ENCODE results near the gene TLNRD1. TPM values are rescaled to one million over a fixed set of nuclear protein-coding genes. Genes with fewer than 3 reads are reported as not detected.

TLNRD1 gene
- total RNA-seq, 1 experiment from 2014 or later = 21.4 TPM

DNA sequence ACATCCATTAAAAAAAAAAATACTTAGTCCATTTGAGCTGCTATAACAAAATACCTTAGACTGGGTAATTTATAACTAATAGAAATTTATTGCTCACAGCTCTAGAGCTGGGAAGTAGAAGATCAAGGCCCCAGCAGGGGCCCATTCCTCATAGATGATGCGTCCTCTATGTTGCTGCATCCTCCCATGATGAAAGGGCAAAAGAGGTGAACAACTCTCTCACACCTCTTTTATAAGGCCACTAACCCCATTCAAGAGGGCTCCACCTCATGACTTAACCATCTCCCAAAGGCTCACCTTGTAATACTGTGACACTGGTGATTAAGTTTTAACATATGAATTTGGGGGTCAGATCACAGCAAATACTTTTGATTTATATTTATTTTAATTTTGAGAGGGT is 3.0 kb upstream of the TLNRD1 start:
- DNase-seq (ENCODE audit: low read depth) = no peak
- in situ Hi-C loops (cut with HindIII; ENCODE audit: low pct_unique_long_range_greater_than_20kb, low sequenced_read_pairs) = no loop called here

DNA sequence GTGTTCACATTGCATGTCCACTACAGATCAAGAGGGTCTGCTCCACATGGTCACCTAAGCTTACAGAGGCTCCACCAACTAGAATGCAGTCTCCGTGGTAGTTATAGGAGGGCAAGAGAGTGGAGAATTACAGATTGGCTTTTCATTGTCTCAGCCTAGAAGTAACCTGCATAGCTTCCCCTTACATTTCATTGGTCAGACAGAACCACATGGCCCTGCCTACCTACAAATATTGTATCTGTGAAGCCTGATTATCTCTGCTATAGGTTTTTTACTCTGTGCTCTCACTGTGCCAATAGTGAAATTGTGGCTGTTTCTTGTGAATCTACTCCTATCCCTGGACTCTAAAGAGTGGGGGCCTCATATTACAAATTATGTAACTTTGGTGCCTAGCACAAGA is 2.5 kb upstream of the TLNRD1 start:
- in situ Hi-C loops (cut with HindIII; ENCODE audit: low pct_unique_long_range_greater_than_20kb, low sequenced_read_pairs) = no loop called here
- DNase-seq (ENCODE audit: low read depth) = no peak

DNA sequence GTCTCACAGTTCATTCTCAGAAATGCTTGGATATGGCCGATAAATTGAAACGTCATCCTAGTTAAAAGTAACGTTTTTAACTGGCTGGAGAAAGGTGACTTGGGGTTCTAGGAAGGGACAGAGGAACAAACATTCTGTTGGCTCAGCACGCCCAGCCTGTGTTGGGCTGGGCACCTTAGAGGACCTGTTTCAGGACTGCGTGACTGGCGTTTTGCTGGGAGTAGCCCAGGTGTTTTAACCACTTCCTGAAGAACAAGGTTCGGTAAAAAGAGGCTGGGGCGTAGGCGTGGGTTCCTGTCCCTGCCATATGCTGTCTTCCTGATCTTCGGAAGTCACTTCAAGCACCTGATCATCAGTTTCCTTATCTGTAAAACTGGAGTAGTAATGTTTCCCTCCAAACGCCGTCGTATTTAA is 1.1 kb upstream of the TLNRD1 start:
- in situ Hi-C loops (cut with HindIII; ENCODE audit: low pct_unique_long_range_greater_than_20kb, low sequenced_read_pairs) = no loop called here
- DNase-seq (ENCODE audit: low read depth) = no peak

DNA sequence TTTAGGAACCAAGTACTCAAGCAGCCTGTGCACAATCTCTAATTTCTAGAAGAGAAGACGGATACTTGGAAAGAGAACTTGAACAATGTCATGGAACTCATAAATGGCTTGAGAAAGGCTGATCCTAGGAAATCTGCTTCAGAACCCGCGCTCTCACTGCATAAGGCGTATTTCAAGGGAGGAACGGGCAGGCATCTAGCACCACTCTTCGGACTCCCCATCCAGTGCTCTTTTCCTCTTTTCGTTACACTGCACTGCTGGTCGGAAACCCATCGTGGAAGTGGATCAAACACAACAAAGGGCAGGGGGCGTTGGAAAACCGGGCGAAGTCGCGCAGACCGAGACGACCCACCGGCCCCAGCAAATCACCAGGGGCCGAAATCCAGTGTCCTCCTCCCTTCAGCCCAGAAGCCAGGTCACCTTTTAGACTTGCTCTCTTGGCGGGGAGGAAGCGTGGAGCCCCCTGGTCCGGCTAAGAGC is 539 bp upstream of the TLNRD1 start:
- no peak for DNase-seq (ENCODE audit: low read depth)
- in situ Hi-C loops (cut with HindIII; ENCODE audit: low pct_unique_long_range_greater_than_20kb, low sequenced_read_pairs) = no loop called here

DNA sequence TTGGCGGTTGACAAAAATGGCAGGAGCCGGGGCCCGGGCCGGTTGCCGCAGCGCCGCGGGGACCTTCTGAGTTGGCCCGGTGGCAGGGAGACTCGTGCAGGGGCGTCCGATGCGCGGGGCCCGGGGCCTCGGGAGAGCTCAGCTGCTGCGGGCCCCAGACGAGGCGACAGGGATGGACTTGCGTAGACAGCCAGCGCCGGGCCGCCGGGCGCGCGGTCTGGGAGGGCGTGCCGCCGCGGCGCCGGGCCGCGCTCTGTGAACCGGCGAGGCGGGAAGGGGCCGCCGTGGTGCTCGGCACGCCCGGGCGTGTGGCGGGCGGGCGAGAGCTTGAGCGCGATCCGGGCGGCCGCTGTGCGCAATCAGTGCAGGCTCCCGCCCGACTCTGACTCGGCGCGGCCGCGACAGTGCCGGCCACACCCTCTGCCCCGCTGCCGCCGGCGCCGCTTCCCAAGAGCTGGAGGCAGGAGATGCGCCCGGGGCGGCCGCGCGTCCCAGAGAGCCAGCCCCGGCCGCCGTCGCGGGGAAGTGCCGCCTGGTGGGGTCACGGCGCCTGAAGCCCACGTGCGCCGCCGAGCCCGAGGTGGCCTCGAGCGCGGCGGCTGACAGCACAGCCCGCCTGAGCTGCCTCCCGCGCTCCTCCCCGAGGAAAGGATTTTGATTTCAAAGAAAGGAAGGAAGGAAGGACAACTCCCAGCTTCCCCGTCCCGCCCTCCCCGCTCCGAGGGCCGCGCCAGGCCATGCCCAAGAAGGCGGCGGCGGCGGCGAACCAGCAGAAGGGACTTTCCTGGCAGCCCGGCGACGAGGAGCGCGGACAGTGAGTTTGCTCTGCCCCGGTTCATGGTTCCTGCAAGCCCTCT is 657 bp downstream of the TLNRD1 start:
- in situ Hi-C loops (cut with HindIII; ENCODE audit: low pct_unique_long_range_greater_than_20kb, low sequenced_read_pairs) = no loop called here
- peak; percentile 66 for DNase-seq (ENCODE audit: low read depth)

DNA sequence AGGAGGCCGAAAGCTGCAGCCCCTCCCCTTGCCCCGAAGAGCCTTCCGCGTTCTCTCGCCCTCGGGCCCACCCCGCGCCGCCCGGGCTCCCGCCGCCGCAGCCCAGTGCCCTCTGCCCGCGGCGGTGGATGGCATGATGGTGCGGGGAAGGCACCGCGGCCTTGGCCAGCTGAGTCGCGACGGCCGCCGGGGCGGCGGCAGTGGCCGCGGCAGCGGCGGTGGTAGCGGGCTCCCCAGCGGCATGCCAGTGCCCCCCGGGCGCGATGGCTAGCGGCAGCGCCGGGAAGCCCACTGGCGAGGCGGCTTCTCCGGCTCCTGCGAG is 1.2 kb downstream of the TLNRD1 start:
- in situ Hi-C loops (cut with HindIII; ENCODE audit: low pct_unique_long_range_greater_than_20kb, low sequenced_read_pairs) = no loop called here

DNA sequence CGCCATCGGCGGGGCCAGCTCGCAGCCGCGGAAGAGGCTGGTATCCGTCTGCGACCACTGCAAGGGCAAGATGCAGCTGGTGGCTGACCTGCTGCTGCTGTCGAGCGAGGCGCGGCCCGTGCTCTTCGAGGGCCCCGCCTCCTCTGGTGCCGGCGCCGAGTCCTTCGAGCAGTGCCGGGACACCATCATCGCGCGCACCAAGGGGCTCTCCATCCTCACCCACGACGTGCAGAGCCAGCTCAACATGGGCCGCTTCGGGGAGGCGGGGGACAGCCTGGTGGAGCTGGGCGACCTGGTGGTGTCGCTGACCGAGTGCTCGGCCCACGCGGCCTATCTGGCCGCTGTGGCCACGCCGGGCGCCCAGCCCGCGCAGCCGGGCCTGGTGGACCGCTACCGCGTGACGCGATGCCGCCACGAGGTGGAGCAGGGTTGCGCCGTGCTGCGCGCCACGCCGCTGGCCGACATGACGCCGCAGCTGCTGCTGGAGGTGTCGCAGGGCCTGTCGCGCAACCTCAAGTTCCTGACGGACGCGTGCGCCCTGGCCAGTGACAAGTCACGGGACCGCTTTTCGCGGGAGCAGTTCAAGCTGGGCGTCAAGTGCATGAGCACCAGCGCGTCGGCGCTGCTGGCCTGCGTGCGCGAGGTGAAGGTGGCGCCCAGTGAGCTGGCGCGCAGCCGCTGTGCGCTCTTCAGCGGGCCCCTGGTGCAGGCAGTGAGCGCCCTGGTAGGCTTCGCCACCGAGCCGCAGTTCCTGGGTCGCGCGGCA is 1.8 kb downstream of the TLNRD1 start:
- DNase-seq (ENCODE audit: low read depth) = no peak
- in situ Hi-C loops (cut with HindIII; ENCODE audit: low pct_unique_long_range_greater_than_20kb, low sequenced_read_pairs) = no loop called here

More for the DNA sequence above, 1.2 kb downstream of the TLNRD1 start:
- DNase-seq (ENCODE audit: low read depth) = no peak

DNA sequence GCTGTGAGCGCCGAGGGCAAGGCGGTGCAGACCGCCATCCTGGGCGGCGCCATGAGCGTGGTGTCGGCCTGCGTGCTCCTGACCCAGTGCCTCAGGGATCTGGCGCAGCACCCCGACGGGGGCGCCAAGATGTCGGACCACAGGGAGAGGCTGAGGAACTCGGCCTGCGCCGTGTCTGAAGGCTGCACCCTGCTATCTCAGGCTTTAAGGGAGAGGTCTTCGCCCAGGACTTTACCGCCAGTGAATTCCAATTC is 2.3 kb downstream of the TLNRD1 start:
- DNase-seq (ENCODE audit: low read depth) = no peak
- in situ Hi-C loops (cut with HindIII; ENCODE audit: low pct_unique_long_range_greater_than_20kb, low sequenced_read_pairs) = no loop called here

DNA sequence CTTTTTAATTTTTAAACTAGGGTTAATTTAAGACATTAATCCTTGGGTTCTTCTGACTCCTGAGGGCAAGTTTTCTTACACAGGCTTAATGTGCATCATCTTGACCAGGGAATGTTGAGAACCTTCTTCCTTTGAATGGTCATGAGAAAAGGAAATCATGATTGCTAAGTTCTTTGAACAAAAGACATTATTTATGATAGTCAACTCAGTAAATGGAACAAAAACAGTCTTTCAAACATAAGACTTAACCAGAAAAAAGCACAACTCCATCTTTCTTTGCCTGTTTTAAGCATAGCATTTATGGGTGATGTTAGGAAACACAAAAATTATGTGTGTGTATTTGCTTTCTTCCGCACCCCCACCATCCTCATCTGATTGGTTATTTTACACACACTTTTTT is 5.4 kb downstream of the TLNRD1 start:
- in situ Hi-C loops (cut with HindIII; ENCODE audit: low pct_unique_long_range_greater_than_20kb, low sequenced_read_pairs) = no loop called here
- no peak for DNase-seq (ENCODE audit: low read depth)

DNA sequence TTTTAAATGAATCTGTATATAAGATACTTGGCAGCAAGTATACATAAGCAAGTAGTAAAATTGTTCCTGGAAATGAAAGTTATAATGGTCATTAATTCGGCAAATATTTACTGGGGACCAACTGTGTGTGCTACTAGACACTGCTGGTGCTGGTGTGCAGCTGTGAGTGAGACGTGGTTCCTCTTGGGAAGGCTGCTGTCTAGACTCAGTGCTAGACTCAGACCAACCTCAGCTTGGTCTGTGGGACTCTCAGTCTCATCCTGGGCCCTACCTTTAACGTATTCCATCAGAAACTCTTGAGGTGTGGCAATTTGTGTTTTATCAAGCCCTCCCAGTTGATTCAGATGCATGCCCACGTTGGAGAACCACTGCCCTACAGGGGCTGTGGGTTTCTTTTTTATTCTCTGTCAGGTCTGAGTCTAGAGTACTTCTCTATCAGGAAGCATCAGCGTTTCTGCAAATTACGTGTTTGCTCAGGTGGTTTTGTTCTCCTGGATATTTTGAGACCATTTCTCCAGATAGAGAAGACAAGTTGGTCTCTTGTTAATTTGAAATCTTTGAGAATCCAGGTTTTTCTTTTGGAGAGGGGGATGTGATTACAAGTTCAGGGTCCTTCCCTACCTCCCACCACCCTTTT is 6.8 kb downstream of the TLNRD1 start:
- DNase-seq (ENCODE audit: low read depth) = no peak
- in situ Hi-C loops (cut with HindIII; ENCODE audit: low pct_unique_long_range_greater_than_20kb, low sequenced_read_pairs) = no loop called here

DNA sequence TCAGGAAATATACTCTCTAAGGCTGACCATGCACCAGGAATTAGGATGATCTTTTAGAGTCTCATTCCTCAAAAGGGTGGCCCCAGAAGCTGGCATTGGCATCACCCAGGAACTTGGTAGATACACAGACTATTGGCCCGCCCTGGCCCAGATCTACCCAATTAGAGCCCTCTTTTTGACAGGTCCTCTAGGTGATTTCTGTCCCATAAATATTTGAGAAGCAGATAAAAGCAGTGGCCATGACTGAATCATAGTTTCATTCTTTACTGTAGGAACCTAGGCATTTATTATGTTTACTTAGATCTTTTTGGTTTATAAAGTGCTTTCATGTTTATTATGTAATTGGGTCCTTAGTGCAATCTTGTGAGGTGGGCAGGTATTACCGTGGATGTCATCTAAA is 7.6 kb downstream of the TLNRD1 start:
- in situ Hi-C loops (cut with HindIII; ENCODE audit: low pct_unique_long_range_greater_than_20kb, low sequenced_read_pairs) = no loop called here
- no peak for DNase-seq (ENCODE audit: low read depth)

DNA sequence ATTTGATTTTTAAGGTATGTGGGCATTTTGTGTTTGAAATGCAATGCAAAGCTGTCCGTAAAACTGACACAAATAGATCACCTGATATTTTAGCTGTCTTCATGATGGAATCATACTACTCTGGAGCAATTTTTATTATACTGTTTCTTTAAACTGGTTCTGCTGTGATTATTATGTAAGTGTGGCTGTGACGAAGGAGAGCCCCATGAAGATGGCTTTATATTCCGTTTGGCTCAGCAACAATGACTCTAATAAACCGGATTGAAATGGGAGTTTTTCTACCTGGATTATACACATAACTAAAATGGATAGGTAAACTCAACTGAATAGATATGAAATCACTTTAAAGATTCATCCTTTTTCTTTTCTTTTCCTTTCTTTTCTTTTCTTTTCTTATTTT is 9.4 kb downstream of the TLNRD1 start:
- DNase-seq (ENCODE audit: low read depth) = no peak
- in situ Hi-C loops (cut with HindIII; ENCODE audit: low pct_unique_long_range_greater_than_20kb, low sequenced_read_pairs) = no loop called here

DNA sequence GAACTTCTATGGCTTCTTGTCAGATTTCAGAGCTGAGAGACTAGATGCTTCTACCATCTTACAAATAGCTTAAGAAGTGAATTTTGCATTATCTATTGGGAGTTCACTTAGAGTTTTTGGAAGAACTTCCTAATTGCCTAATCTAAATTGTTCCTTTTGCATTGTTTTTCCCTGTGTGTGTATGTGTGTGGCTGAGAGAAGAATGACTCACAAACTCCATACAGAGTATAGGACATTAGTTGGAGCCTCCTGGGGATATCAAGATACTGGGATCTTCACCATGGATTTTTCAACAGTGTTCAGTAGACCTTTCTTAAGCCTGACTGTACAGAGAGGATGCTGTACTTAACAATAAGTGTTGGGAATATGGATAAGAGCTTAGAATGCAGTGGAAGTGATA is 10.9 kb downstream of the TLNRD1 start:
- no peak for DNase-seq (ENCODE audit: low read depth)
- in situ Hi-C loops (cut with HindIII; ENCODE audit: low pct_unique_long_range_greater_than_20kb, low sequenced_read_pairs) = no loop called here

DNA sequence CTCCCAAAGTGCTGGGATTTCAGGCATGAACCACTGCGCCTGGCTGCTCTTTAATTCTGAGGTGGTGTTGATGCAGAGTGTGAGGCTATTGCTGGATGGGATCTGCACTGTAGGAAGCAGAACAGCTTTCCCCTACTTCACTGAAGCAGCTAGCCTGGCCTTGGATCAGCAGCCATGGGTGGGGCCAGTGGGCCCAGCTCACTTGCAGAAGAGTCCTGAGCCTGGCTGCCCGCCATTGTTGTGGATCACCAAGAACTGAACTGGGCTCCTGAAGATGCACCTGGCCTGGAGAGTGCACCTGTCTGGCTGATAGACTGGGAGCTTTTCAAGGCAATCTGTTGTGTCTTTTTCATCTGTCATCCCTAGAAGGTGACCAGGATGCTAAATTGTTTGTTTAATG is 11.9 kb downstream of the TLNRD1 start:
- DNase-seq (ENCODE audit: low read depth) = no peak
- in situ Hi-C loops (cut with HindIII; ENCODE audit: low pct_unique_long_range_greater_than_20kb, low sequenced_read_pairs) = no loop called here

DNA sequence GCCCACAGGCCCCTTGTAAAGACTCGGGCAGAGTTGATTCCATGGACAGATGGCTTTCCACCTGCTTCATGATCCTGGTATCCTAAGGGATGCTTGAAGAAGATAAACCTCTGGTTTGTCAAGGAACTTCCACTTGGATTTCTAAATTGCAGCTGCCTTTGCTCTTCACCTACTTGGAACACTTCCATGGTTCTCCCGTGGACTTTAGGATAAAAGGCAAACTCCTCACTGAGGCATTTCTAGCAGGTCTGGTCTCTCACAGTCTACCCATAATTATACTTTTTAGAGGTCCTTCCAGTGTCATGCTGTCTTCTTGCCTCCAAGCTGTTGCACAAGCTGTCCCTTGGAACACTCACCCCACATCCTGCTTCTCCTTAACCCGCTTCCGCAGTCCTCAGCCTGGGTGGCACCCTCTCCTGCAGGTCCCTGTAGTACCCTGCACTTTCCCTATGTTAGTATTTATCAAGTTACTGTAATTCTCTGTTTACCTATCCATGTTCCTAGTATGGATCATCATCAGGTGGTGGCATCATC is 12.7 kb downstream of the TLNRD1 start:
- in situ Hi-C loops (cut with HindIII; ENCODE audit: low pct_unique_long_range_greater_than_20kb, low sequenced_read_pairs) = no loop called here
- DNase-seq (ENCODE audit: low read depth) = no peak

DNA sequence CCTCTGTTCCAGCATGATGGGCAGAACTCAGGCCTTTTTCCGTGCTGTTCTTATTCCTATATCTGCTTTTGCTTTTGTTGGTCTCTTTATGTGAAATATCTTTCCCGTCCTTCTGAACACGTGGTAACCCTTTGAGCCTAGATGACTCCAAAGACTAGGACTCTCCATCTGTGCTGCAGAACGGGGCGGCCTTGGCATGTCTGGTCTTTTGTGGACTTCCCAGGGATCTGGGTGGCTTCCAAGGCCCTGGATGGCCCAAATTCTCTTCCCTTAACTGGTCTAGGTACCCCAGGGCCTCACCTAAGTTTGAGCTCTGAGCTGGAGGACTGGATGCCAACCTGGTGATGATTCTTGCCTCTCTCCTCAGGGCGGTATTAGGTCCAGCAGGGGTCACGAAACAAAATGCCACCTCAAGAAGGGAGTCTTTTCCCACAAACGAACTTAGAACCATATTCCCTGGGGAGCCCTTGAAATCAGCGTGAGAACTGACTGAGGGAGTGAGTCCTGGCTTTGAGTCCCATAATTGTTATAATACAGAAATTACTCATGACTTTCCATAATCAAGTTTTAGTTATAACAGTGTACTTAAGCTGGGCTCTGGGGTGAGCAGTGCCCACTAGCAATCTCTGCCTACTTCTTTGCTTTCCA is 13.8 kb downstream of the TLNRD1 start:
- in situ Hi-C loops (cut with HindIII; ENCODE audit: low pct_unique_long_range_greater_than_20kb, low sequenced_read_pairs) = no loop called here

DNA sequence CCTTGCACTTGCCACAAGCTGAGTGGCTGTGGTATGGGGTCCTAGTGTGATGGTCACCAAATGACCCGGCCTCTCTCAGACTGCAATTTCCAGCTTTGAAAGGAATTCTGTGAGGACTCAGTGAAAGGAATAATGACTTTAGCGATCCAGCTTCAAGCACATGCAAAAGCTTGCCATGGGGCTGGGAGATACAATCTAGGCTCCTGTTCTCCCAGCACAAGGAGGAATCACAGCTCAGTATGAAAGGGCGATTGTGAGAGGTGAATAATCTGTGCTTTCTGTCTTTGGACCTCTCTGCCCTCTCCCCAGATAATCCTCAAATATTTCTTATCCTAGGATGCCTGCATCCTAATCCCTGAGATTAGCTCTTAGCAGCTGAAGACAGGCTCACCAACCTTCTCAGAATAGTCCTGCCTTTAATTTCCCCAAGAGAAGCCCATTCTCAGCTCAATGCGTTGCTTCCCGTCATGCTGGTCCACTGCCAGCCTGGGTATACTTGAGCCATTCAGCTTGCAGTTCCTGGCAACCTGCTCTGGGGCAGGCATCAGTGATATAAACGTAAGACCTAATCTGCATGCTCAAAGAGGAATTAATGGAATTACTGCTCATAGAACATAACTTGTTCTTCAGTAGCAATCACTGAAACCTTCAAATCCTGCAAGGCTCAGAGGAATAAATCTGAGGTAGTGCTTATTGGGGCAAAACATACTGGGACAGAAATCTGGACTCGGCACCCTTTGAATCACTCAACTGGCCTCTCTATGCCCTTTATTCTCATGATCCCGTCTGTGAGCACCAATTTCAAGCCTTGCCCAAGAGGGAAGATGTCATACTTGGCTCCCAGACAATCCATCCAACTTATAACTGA is 15.1 kb downstream of the TLNRD1 start:
- in situ Hi-C loops (cut with HindIII; ENCODE audit: low pct_unique_long_range_greater_than_20kb, low sequenced_read_pairs) = no loop called here
- DNase-seq (ENCODE audit: low read depth) = no peak

More for the DNA sequence above, 13.8 kb downstream of the TLNRD1 start:
- no peak for DNase-seq (ENCODE audit: low read depth)

DNA sequence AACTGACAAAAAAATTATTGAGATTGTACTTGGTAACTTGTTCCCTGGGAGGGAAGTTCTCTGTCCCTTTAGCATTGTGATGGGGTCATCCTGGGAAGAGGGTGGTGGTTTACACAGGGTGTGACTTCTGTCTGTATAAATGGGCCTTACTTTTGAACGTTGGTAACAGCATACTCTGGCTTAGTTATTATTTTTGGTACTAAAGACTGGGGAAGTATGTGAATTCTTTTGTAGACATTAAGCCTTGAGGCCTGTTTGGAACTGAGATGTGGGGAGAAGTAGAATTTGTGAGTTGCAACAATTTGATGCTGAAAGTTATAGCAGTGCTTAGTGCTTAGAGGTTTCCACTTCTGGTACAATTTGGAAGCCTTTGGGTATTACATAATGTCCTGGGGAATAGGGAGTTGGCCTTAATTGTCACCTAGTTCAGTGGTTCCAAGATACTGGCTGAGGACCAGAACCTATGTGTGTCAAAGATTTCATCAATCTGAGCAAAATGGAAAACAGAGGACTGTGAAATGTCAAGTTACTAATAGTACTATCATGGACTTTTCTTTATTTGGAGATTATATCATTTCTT is 15.9 kb downstream of the TLNRD1 start:
- in situ Hi-C loops (cut with HindIII; ENCODE audit: low pct_unique_long_range_greater_than_20kb, low sequenced_read_pairs) = no loop called here

More for the DNA sequence above, 15.9 kb downstream of the TLNRD1 start:
- no peak for DNase-seq (ENCODE audit: low read depth)
